Breast epithelium (tissue), 4 donors: Measurements from ENCODE around the gene KRTAP5-4. TPM values are rescaled to one million over a fixed set of nuclear protein-coding genes. Genes with fewer than 3 reads are reported as not detected.

ENCODE experiments used
- DNase-seq, 2 donors: peaks; one replicate each; pipeline ENCODE4 v3.0.0-alpha.2; 2019; ENCODE audit warnings: low spot score in 2 of 2
- H3K27ac ChIP-seq, 2 donors: fragments of 200-600 bp; sonication (generic) in 1 of 2; one replicate each; pipeline ENCODE4 v1.5.1; 2016 to 2019; ENCODE audit warnings: mild to moderate bottlenecking in 1 of 2
- H3K27me3 ChIP-seq, 2 donors: fragments of 200-600 bp; sonication (generic) in 1 of 2; one replicate each; pipeline versions ENCODE4 v1.5.1 to v1.6.0; 2017 to 2019; ENCODE audit warnings: control low read depth in 1 of 2, mild to moderate bottlenecking in 1 of 2
- H3K36me3 ChIP-seq: fragments of 200-600 bp; one replicate; pipeline ENCODE4 v1.5.1; 2019
- H3K4me1 ChIP-seq, 2 donors: fragments of 200-600 bp; sonication (generic); one replicate each; pipeline ENCODE4 v1.5.1; 2016 to 2019; ENCODE audit warnings: control low read depth in 1 of 2
- H3K4me3 ChIP-seq, 3 donors: fragments of 200-600 bp; sonication (generic); 1 replicate in 2 of 3; 2 replicates in 1 of 3; pipeline ENCODE4 v1.5.1; 2016 to 2019; ENCODE audit warnings: mild to moderate bottlenecking in 3 of 3, moderate library complexity in 2 of 3
- H3K9me3 ChIP-seq, 2 donors: fragments of 200-600 bp; sonication (generic) in 1 of 2; one replicate each; pipeline ENCODE4 v1.5.1; 2016 to 2019; ENCODE audit warnings: control low read depth in 1 of 2
- POLR2A ChIP-seq: fragments of 450-650 bp; IDR thresholded peaks from one replicate; pipeline ENCODE4 v1.6.1; 2016; ENCODE audit warnings: antibody characterized with exemption, mild to moderate bottlenecking, moderate library complexity
- POLR2AphosphoS5 ChIP-seq, 3 donors: sonication (generic); formaldehyde crosslinking; IDR thresholded peaks; one replicate each; pipeline ENCODE4 v1.6.1; 2017; ENCODE audit warnings: antibody characterized with exemption in 3 of 3
- intact Hi-C: fragments of 100-400 bp; cut with DNase I; formaldehyde crosslinking; loops from one replicate; pipeline ENCODE4 v1.15.1; 2023; ENCODE audit warnings: low total_unique reads
- total RNA-seq, 3 donors: library from RNA; depleted of rRNA; stranded (reverse); fragments of >200 nt; gene quantifications; one replicate each; pipeline ENCODE4 v1.1.0, GENCODE V29; 2016
- TF ChIP-seq, protein P1 (sequence below), 3 donors: fragments of 450-650 bp; IDR thresholded peaks; one replicate each; pipeline ENCODE4 v1.5.1; 2016 to 2017; ENCODE audit warnings: antibody characterized with exemption in 3 of 3, mild to moderate bottlenecking in 3 of 3, moderate library complexity in 3 of 3

KRTAP5-4 gene
- total RNA-seq, 3 donors from 2014 or later: not detected

DNA sequence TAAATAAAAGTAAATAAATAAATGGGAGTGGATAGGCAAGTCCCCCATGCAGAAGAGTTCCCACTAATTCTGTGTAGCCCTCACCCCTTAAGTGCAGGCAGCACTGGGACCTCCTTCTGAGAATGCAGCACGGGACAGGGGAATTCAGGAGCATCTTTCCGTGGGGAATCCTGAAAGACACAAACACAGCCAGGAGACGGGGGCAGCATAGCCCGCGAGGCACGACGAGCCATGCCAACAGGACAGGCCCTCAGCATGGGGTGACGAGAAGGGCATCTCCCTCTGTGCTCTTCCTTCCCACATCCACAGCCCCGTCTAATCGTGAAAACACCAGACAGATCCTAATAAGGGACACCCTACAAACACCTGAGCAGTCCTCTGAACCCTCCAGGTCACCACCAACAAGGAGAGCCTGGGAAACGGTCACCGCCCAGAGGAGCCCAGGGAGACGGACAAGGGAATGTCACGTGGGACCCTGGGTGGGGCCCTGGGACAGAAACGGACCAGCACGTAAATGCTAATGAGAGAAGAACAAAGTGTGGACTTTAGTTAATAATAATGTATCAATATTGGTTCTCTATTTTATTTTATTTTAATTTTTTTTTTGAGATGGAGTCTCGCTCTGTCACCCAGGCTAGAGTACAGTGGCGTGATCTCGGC is 14.5 kb upstream of the KRTAP5-4 start:
- Histone ChIP-seq H3K27me3 (peaks cover 0 to 36% of the 10 kb centered on the region in 2 donors), H3K9me3 (no peaks in the 10 kb centered on the region), H3K4me3 (no peak overlapping the region), H3K36me3 (no peaks in the 10 kb centered on the region), H3K4me1 (no peaks in the 10 kb centered on the region), H3K27ac (no peak overlapping the region)
- no peak for TF ChIP-seq POLR2AphosphoS5 (IDR thresholded peaks at IDR 0.05)
- TF ChIP-seq, protein P1, sequence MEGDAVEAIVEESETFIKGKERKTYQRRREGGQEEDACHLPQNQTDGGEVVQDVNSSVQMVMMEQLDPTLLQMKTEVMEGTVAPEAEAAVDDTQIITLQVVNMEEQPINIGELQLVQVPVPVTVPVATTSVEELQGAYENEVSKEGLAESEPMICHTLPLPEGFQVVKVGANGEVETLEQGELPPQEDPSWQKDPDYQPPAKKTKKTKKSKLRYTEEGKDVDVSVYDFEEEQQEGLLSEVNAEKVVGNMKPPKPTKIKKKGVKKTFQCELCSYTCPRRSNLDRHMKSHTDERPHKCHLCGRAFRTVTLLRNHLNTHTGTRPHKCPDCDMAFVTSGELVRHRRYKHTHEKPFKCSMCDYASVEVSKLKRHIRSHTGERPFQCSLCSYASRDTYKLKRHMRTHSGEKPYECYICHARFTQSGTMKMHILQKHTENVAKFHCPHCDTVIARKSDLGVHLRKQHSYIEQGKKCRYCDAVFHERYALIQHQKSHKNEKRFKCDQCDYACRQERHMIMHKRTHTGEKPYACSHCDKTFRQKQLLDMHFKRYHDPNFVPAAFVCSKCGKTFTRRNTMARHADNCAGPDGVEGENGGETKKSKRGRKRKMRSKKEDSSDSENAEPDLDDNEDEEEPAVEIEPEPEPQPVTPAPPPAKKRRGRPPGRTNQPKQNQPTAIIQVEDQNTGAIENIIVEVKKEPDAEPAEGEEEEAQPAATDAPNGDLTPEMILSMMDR (IDR thresholded peaks at IDR 0.05): no peak
- no peak for TF ChIP-seq POLR2A
- no peak for DNase-seq
- intact Hi-C loops: loop anchor here (5.0 kb wide), 1 partner anchor 156 kb away; no protein-coding TSS in a partner anchor

DNA sequence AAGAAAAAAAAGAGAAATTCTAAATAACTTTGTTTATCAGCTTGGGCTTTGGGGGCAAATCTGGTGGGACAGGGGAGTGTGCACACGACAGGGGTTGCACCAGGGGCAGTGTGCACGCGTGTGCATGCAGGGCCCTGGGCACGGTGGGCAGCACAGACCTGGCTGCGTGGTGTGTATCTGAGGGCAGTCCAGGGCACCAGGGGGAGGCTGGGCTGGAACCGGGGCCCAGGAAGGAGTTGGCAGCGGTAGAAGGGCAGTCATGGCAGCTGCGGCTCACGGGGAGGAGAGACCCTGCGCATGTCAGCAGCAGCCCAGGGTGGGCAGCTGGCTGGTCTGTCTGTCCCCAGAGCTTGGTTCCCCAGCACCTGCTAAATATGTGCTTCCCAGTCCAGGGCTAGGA is 11.9 kb upstream of the KRTAP5-4 start:
- no peaks in the 10 kb centered on the region for H3K4me1 ChIP-seq
- no peaks in the 10 kb centered on the region for H3K9me3 ChIP-seq
- intact Hi-C loops: no loop called here
- no peaks in the 10 kb centered on the region for H3K36me3 ChIP-seq
- no peak overlapping the region for H3K27ac ChIP-seq
- no peak for TF ChIP-seq POLR2AphosphoS5 (IDR thresholded peaks at IDR 0.05)
- TF ChIP-seq, protein P1 (IDR thresholded peaks at IDR 0.05): no peak
- TF ChIP-seq POLR2A: no peak
- peaks cover 0 to 35% of the 10 kb centered on the region in 2 donors for H3K27me3 ChIP-seq
- DNase-seq: no peak
- no peak overlapping the region for H3K4me3 ChIP-seq

DNA sequence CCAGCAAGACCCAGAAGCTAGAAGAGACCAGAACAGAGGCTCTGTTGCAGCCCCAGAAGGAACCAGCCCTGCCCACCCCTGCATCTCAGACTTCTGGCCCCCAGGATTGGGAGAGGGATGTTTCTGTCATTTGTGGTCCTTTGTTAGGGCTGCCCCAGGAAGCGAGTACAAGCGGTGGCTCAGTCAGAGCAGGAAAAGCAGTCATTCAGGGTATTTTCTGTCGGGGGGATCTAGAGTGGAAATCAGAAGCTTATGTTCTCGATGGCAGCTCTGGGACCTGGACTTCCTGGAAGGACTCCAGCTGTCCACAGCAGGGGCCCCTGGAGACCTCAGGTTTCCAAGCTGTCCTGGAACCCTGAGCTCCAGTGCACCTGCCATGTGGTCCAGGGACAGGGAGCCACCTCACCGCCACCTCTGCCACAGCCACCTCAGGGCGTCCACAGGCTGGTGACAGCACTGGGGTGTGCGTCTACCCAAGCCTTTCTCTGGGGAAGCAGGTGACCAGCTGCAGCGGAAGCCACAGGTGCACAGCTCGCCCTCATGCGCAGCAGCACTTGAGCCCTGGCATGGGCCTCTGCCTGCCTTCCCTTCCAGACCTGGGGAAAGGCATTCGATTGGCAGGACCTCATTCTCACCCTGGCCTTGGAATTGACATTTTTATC is 10.2 kb upstream of the KRTAP5-4 start:
- intact Hi-C loops: no loop called here
- no peak for DNase-seq

DNA sequence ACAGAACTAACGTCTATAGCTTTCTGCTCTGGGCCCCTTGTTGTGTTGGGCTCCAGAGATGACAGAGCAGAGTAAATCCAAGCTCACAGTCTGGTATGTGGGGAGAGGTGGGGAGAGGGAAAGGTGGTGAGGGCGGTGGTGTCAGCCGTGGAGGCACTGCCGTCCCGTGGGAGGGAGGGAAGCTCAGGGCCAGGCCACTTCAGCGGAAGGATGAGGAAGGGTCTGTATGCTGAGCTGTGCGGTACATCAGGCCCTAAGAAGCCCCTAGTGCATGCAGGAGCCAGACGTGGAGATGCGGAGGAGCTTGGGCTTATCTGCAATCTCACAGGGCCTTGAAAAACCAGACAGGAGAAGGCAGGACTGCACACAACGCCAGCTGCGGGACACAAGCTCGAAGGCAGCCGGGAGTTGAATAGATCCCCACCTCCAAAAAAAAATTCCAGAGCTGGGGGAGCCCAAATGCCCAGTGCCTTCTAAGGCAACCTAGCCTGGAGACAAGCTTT is 9.2 kb upstream of the KRTAP5-4 start:
- Histone ChIP-seq H3K4me1 (no peaks in the 10 kb centered on the region), H3K9me3 (no peaks in the 10 kb centered on the region)
- intact Hi-C loops: no loop called here

More for the DNA sequence above, 10.2 kb upstream of the KRTAP5-4 start:
- no peak overlapping the region for H3K27ac ChIP-seq
- H3K9me3 ChIP-seq: no peaks in the 10 kb centered on the region
- TF ChIP-seq, protein P1 (IDR thresholded peaks at IDR 0.05): no peak
- TF ChIP-seq POLR2A: no peak
- no peak for TF ChIP-seq POLR2AphosphoS5 (IDR thresholded peaks at IDR 0.05)
- H3K27me3 ChIP-seq: peaks cover 0 to 41% of the 10 kb centered on the region in 2 donors
- H3K4me3 ChIP-seq: no peak overlapping the region
- H3K4me1 ChIP-seq: no peaks in the 10 kb centered on the region
- no peaks in the 10 kb centered on the region for H3K36me3 ChIP-seq

More for the DNA sequence above, 9.2 kb upstream of the KRTAP5-4 start:
- no peak overlapping the region for H3K27ac ChIP-seq
- no peak for DNase-seq
- peaks cover 0 to 41% of the 10 kb centered on the region in 2 donors for H3K27me3 ChIP-seq
- TF ChIP-seq, protein P1 (IDR thresholded peaks at IDR 0.05): no peak
- TF ChIP-seq POLR2A (no peak), POLR2AphosphoS5 (IDR thresholded peaks at IDR 0.05) (no peak)
- H3K4me3 ChIP-seq: no peak overlapping the region
- no peaks in the 10 kb centered on the region for H3K36me3 ChIP-seq
